H9 (cell line): ENCODE measurements around the gene ZCCHC17. TPM values are rescaled to one million over a fixed set of nuclear protein-coding genes. Genes with fewer than 3 reads are reported as not detected.

Experiments
- DNase-seq: peaks from one replicate; pipeline ENCODE4 v3.0.0-alpha.2; 2017
- H2AFZ ChIP-seq: one replicate; pipeline ENCODE4 v1.6.1; 2013; ENCODE audit warnings: mild to moderate bottlenecking, low read length, control low read depth, moderate library complexity
- H2AK5ac ChIP-seq: 2 replicates; pipeline ENCODE4 v1.6.1; 2013; ENCODE audit warnings: low read length, control low read depth, mixed read lengths; ENCODE audit not compliant: insufficient read length
- H2BK120ac ChIP-seq: one replicate; pipeline ENCODE4 v1.6.1; 2013; ENCODE audit warnings: low read depth, mild to moderate bottlenecking, low read length, control low read depth, inconsistent platforms; ENCODE audit not compliant: poor library complexity, severe bottlenecking
- H2BK12ac ChIP-seq: 2 replicates; pipeline ENCODE4 v1.6.1; 2013; ENCODE audit warnings: low read length, control low read depth, mixed read lengths, low read depth; ENCODE audit not compliant: insufficient read length
- H2BK15ac ChIP-seq: 2 replicates; pipeline ENCODE4 v1.6.1; 2013; ENCODE audit warnings: low read depth, low read length, control low read depth
- H2BK20ac ChIP-seq: one replicate; pipeline ENCODE4 v1.6.1; 2013; ENCODE audit warnings: low read depth, mild to moderate bottlenecking, low read length, control low read depth, inconsistent platforms; ENCODE audit not compliant: poor library complexity, severe bottlenecking
- H2BK5ac ChIP-seq: 2 replicates; pipeline ENCODE4 v1.6.1; 2013; ENCODE audit warnings: low read length, control low read depth, mixed read lengths; ENCODE audit not compliant: insufficient read length
- H3K14ac ChIP-seq: 2 replicates; pipeline ENCODE4 v1.6.1; 2013; ENCODE audit warnings: low read length, control low read depth; ENCODE audit not compliant: insufficient read depth
- H3K18ac ChIP-seq: 2 replicates; pipeline ENCODE4 v1.6.1; 2013; ENCODE audit warnings: low read depth, mild to moderate bottlenecking, mixed read lengths, low read length, control low read depth; ENCODE audit not compliant: insufficient read length
- H3K23ac ChIP-seq: 2 replicates; pipeline ENCODE4 v1.6.1; 2013; ENCODE audit warnings: low read length, control low read depth, mixed read lengths, low read depth; ENCODE audit not compliant: insufficient read length
- H3K23me2 ChIP-seq: 2 replicates; pipeline ENCODE4 v1.6.1; 2013; ENCODE audit warnings: low read depth, mild to moderate bottlenecking, mixed read lengths, low read length, control low read depth; ENCODE audit not compliant: insufficient read length, poor library complexity, severe bottlenecking
- H3K27ac ChIP-seq: 2 replicates; pipeline ENCODE4 v1.5.1; 2013; ENCODE audit warnings: low read length, control low read depth, mixed read lengths, low read depth; ENCODE audit not compliant: insufficient read length
- H3K27me3 ChIP-seq: 2 replicates; pipeline ENCODE4 v1.6.1; 2013; ENCODE audit warnings: low read length, control low read depth, inconsistent platforms; ENCODE audit not compliant: insufficient read depth
- H3K4ac ChIP-seq: 2 replicates; pipeline ENCODE4 v1.6.1; 2013; ENCODE audit warnings: low read depth, mild to moderate bottlenecking, control low read depth, inconsistent platforms, low read length, moderate library complexity
- H3K4me1 ChIP-seq: 2 replicates; pipeline ENCODE4 v1.6.1; 2013; ENCODE audit warnings: low read length, control low read depth, inconsistent platforms; ENCODE audit not compliant: insufficient read depth
- H3K4me2 ChIP-seq: 2 replicates; pipeline ENCODE4 v1.6.1; 2013; ENCODE audit warnings: low read length, control low read depth, mixed read lengths; ENCODE audit not compliant: insufficient read length, insufficient read depth
- H3K56ac ChIP-seq: 2 replicates; pipeline ENCODE4 v1.6.1; 2013; ENCODE audit warnings: low read depth, mild to moderate bottlenecking, mixed read lengths, low read length, control low read depth; ENCODE audit not compliant: insufficient read length
- H3K79me1 ChIP-seq: 2 replicates; pipeline ENCODE4 v1.6.1; 2013; ENCODE audit warnings: low read depth, mild to moderate bottlenecking, moderate library complexity, low read length, control low read depth, inconsistent platforms; ENCODE audit not compliant: insufficient read depth, poor library complexity, severe bottlenecking
- H3K79me2 ChIP-seq: 2 replicates; pipeline ENCODE4 v1.6.1; 2013; ENCODE audit warnings: low read length, control low read depth, inconsistent platforms; ENCODE audit not compliant: insufficient read depth
- H3K9ac ChIP-seq: 2 replicates; pipeline ENCODE4 v1.6.1; 2013; ENCODE audit warnings: low read length, control low read depth, mixed read lengths; ENCODE audit not compliant: insufficient read length; ENCODE audit errors: extremely low read depth
- H3K9me3 ChIP-seq: one replicate; pipeline ENCODE4 v1.6.1; 2013; ENCODE audit warnings: low read depth, low read length, inconsistent platforms; ENCODE audit not compliant: control insufficient read depth
- H3T11ph ChIP-seq: one replicate; pipeline ENCODE4 v1.6.1; 2013; ENCODE audit warnings: mild to moderate bottlenecking, low read length, control low read depth, inconsistent platforms
- H4K20me1 ChIP-seq: one replicate; pipeline ENCODE4 v1.6.1; 2013; ENCODE audit not compliant: control insufficient read depth, insufficient read length, insufficient read depth
- H4K5ac ChIP-seq: 2 replicates; pipeline ENCODE4 v1.6.1; 2013; ENCODE audit warnings: low read depth, mild to moderate bottlenecking, mixed read lengths, low read length, control low read depth; ENCODE audit not compliant: insufficient read length
- H4K8ac ChIP-seq: replicated peaks from 2 replicates; pipeline ENCODE4 v1.6.1; 2013; ENCODE audit warnings: low read length, control low read depth, mixed read lengths, low read depth; ENCODE audit not compliant: insufficient read length
- H4K91ac ChIP-seq: 2 replicates; pipeline ENCODE4 v1.6.1; 2013; ENCODE audit warnings: low read depth, mild to moderate bottlenecking, moderate library complexity, mixed read lengths, low read length, control low read depth; ENCODE audit not compliant: insufficient read length
- H3K27ac Mint-ChIP-seq, 3 experiments: 2 replicates in 2 of 3; 3 replicates in 1 of 3; pipeline ENCODE4 v1.8.0; 2020 to 2021; ENCODE audit warnings: mixed read lengths in 3 of 3, mild to moderate bottlenecking in 1 of 3, moderate library complexity in 1 of 3
- H3K27me3 Mint-ChIP-seq: 2 replicates; pipeline ENCODE4 v1.8.0; 2021; ENCODE audit warnings: low read depth, mild to moderate bottlenecking, moderate library complexity, mixed read lengths
- H3K36me3 Mint-ChIP-seq, 3 experiments: 2 replicates in 2 of 3; 3 replicates in 1 of 3; pipeline ENCODE4 v1.8.0; 2020 to 2021; ENCODE audit warnings: low read depth in 3 of 3, mixed read lengths in 3 of 3; ENCODE audit not compliant: insufficient read depth in 1 of 3
- H3K4me1 Mint-ChIP-seq, 2 experiments: 2 replicates each; pipeline ENCODE4 v1.8.0; 2020; ENCODE audit warnings: mixed read lengths in 2 of 2
- H3K4me3 Mint-ChIP-seq, 2 experiments: 2 replicates in 1 of 2; 3 replicates in 1 of 2; pipeline ENCODE4 v1.8.0; 2020 to 2021; ENCODE audit warnings: mild to moderate bottlenecking in 2 of 2, mixed read lengths in 2 of 2, moderate library complexity in 1 of 2
- H3K9me3 Mint-ChIP-seq, 2 experiments: 2 replicates in 1 of 2; 3 replicates in 1 of 2; pipeline ENCODE4 v1.8.0; 2020; ENCODE audit warnings: mild to moderate bottlenecking in 2 of 2, mixed read lengths in 2 of 2, moderate library complexity in 1 of 2
- CTCF ChIP-seq: fragments of 200-600 bp; sonication (generic); conservative IDR thresholded peaks from 3 replicates; pipeline ENCODE4 v1.8.0; 2021; ENCODE audit warnings: antibody characterized with exemption, mild to moderate bottlenecking
- total RNA-seq: library from RNA; stranded (reverse); gene quantifications from 2 replicates; pipeline ENCODE4 v1.2.1, GENCODE V29; 2021

The ZCCHC17 gene
- total RNA-seq, 1 experiment from 2014 or later = 50.4 TPM

DNA sequence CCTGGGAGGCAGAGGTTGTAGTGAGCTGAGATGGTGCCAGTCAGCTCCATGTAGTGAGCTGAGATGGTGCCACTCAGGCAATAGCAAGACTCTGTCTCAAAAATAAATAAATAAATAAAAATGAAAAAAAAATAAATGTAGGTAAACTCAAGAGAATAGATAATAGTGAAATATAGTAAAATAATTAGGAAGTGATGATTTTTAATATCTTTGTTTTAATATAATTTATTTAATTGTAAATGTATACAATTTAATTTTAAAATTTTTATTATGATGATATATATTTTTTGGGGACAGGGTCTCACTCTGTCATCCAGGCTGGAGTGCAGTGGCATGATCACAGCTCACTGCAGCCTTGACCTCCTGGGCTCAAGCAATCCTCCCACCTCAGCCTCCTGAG, 96.6 kb downstream of the ZCCHC17 start:
- Histone ChIP-seq H2AFZ (no peak overlapping the region), H2BK12ac (no peak overlapping the region), H2BK120ac (no peak overlapping the region), H2BK5ac (no peak overlapping the region), H3T11ph (no peak overlapping the region), H3K4ac (no peak overlapping the region), H3K27me3 (no peaks in the 10 kb centered on the region), H2BK20ac (no peak overlapping the region), H3K27ac (no peak overlapping the region), H3K23me2 (no peaks in the 10 kb centered on the region), H3K9me3 (no peaks in the 10 kb centered on the region), H3K4me1 (no peaks in the 10 kb centered on the region), H3K18ac (no peak overlapping the region), H4K91ac (no peak overlapping the region), H4K8ac (no peak overlapping the region), H4K20me1 (no peaks in the 10 kb centered on the region), H3K14ac (no peak overlapping the region), H3K23ac (no peak overlapping the region), H3K79me1 (no peaks in the 10 kb centered on the region), H3K4me2 (no peak overlapping the region), H3K79me2 (no peaks in the 10 kb centered on the region), H3K9ac (no peak overlapping the region), H2AK5ac (no peak overlapping the region), H4K5ac (no peak overlapping the region), H3K56ac (no peak overlapping the region), H2BK15ac (no peak overlapping the region)
- DNase-seq = no peak
- H3K4me3 Mint-ChIP-seq = no peak overlapping the region
- peaks cover 25% of the 10 kb centered on the region for H3K27me3 Mint-ChIP-seq
- no peak overlapping the region for H3K27ac Mint-ChIP-seq
- TF ChIP-seq CTCF = no peak
- H3K9me3 Mint-ChIP-seq = no peaks in the 10 kb centered on the region
- H3K4me1 Mint-ChIP-seq = peaks cover 9 to 16% of the 10 kb centered on the region in 2 experiments
- no peaks in the 10 kb centered on the region for H3K36me3 Mint-ChIP-seq
